Peyer's patch (tissue), 4 donors: ENCODE results near the gene SLC9A7.

Experiments
- CTCF ChIP-seq, 6 experiments: fragments of 450-650 bp in 4 of 6; fragments of 200-600 bp in 2 of 6; sonication (generic) in 1 of 6; IDR thresholded peaks; one replicate each; pipeline ENCODE4 v1.5.1; 2017 to 2019; ENCODE audit warnings: antibody characterized with exemption in 6 of 6, mild to moderate bottlenecking in 3 of 6, moderate library complexity in 1 of 6
- POLR2A ChIP-seq, 2 donors: fragments of 450-650 bp; IDR thresholded peaks; one replicate each; pipeline ENCODE4 v1.5.1; 2017; ENCODE audit warnings: antibody characterized with exemption in 2 of 2, mild to moderate bottlenecking in 2 of 2, moderate library complexity in 2 of 2

GRCh38 chrX:46743046-46743445, 15.9 kb downstream of the SLC9A7 start:
- TF ChIP-seq CTCF (IDR thresholded peaks at IDR 0.05) (no peak), POLR2A (IDR thresholded peaks at IDR 0.05) (no peak)
